ENCODE results near the gene VIL1. TPM values are rescaled to one million over a fixed set of nuclear protein-coding genes. Genes with fewer than 3 reads are reported as not detected.

The VIL1 gene
- total RNA-seq, 1 donor from 2014 or later, result not detected

DNA sequence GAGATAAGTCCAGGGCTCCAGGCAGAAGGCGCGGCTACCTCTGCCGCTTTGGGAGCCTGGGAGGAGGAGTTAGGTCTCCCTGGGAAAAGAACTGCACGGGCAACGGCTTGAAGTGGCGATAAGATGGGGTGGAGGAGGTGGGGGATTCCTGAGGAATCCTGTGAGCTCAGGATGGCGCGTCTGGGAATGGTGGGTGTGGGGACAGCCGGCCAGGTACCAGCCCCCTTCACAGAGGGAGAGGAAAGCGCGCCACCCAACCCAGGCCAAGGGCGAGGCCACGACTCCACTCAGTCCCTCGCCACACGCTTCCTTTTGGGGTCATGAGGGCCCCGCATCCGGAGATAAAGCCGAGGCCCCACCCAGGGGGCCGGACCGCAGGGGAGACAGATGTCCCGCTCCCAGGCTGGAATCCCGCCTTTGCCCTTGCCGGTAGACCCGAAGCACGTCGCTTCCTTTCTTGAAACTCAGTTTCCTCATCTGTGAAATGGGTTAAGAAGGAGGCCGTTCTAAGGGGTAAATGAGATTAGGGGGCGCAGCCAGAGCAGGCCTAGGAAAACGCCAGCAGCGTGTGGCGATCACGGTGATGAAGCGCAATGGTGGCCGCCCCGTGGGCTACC, 21.0 kb upstream of the VIL1 start:
- Mint-ChIP-seq H3K4me1 (ENCODE audit: unreplicated experiment) (peaks cover 32% of the 10 kb centered on the region), H3K36me3 (ENCODE audit: unreplicated experiment) (peaks cover 2% of the 10 kb centered on the region), H3K27ac (ENCODE audit: unreplicated experiment) (peak overlapping the region; percentile 99), H3K27me3 (ENCODE audit: unreplicated experiment) (no peaks in the 10 kb centered on the region), H3K4me3 (ENCODE audit: unreplicated experiment) (peak overlapping the region; percentile 88), H3K9me3 (ENCODE audit: unreplicated experiment) (no peaks in the 10 kb centered on the region)
- DNase-seq (ENCODE audit: extremely low spot score, unreplicated experiment), result no peak
- TF ChIP-seq, protein P1, sequence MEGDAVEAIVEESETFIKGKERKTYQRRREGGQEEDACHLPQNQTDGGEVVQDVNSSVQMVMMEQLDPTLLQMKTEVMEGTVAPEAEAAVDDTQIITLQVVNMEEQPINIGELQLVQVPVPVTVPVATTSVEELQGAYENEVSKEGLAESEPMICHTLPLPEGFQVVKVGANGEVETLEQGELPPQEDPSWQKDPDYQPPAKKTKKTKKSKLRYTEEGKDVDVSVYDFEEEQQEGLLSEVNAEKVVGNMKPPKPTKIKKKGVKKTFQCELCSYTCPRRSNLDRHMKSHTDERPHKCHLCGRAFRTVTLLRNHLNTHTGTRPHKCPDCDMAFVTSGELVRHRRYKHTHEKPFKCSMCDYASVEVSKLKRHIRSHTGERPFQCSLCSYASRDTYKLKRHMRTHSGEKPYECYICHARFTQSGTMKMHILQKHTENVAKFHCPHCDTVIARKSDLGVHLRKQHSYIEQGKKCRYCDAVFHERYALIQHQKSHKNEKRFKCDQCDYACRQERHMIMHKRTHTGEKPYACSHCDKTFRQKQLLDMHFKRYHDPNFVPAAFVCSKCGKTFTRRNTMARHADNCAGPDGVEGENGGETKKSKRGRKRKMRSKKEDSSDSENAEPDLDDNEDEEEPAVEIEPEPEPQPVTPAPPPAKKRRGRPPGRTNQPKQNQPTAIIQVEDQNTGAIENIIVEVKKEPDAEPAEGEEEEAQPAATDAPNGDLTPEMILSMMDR (IDR thresholded peaks at IDR 0.05), result no peak

DNA sequence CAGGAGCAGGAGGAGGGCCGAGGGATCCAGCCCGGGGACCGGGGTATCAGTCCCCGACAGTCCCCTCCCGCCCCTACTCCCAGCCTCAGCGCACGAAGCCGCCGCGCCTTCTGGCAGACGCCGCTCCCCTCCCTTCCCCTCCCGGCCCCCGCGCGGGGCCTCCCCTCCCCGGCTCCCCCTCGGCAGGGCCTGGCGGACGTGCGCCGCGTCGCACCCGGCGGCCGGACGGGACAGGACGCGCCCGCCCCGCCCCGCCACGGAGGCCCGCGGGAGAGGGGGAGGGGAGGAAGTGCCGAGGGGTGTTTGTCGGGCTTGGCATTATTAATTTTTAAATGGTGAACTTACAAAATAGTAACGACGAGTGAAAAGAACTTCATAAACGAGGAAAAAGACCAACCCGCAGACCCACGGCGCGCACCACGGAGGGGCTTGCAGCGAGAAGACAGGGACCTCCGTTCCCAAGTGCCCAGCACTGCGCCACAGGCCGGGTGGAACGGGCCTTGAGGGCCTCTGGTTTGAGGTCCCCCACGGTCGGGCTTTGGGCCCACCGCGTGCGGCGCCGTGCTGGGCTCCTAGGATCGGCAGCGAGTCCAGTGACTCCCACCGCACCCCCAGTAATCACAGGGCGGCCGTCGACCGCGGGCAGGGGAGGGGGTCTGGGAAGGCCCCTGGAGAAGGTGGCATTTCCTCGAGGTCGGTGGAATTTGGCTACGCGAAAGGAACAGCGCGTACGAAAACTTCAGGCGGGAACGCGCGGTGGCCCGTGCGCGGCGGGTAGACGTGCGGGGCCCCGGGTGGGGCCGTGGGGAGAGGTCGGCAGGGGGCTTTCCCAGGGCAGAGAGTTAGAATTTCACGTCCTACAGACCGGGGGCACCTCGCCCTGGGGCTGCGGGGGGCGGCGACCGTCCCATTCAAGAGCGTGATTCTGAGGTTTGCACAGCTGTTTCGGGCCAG, 20.2 kb upstream of the VIL1 start:
- peak overlapping the region; percentile 99 for H3K27ac Mint-ChIP-seq (ENCODE audit: unreplicated experiment)
- H3K36me3 Mint-ChIP-seq (ENCODE audit: unreplicated experiment), result peaks cover 9% of the 10 kb centered on the region
- DNase-seq (ENCODE audit: extremely low spot score, unreplicated experiment), result no peak
- no peaks in the 10 kb centered on the region for H3K27me3 Mint-ChIP-seq (ENCODE audit: unreplicated experiment)
- H3K9me3 Mint-ChIP-seq (ENCODE audit: unreplicated experiment), result no peaks in the 10 kb centered on the region
- TF ChIP-seq, protein P1 (IDR thresholded peaks at IDR 0.05), result no peak
- peak overlapping the region; percentile 88 for H3K4me3 Mint-ChIP-seq (ENCODE audit: unreplicated experiment)
- H3K4me1 Mint-ChIP-seq (ENCODE audit: unreplicated experiment), result peaks cover 32% of the 10 kb centered on the region

DNA sequence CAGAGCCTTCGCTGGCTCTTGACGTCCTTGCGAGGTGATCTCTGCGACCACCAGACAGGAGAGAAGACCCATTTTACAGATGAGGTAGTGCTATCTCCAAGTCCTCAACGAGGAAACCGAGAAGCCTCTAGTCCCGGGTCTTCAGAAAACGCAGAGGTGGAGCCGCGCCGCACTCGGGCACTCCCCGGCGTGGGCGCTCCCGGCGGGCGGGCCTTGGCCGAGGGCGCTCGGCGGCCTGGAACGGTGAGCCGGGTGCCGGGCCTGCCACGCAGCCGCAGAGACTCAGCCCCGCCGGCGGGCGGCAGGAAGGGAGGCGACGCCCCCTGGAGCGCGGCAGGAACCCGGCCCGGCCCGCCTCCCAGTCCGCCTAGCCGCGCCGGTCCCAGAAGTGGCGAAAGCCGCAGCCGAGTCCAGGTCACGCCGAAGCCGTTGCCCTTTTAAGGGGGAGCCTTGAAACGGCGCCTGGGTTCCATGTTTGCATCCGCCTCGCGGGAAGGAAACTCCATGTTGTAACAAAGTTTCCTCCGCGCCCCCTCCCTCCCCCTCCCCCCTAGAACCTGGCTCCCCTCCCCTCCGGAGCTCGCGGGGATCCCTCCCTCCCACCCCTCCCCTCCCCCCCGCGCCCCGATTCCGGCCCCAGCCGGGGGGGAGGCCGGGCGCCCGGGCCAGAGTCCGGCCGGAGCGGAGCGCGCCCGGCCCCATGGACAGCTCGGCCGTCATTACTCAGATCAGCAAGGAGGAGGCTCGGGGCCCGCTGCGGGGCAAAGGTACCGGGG, 19.3 kb upstream of the VIL1 start, which contains the start of gene CTDSP1:
TSS of gene CTDSP1 (plus strand) at position 478 of the 776 bp plus-strand sequence. CDS start at position 701, 223 bp downstream.
- peaks cover 14% of the 10 kb centered on the region for H3K36me3 Mint-ChIP-seq (ENCODE audit: unreplicated experiment)
- H3K9me3 Mint-ChIP-seq (ENCODE audit: unreplicated experiment), result no peaks in the 10 kb centered on the region
- TF ChIP-seq, protein P1 (IDR thresholded peaks at IDR 0.05), result peak; percentile 17
- H3K4me3 Mint-ChIP-seq (ENCODE audit: unreplicated experiment), result peak within 1 kb of the TSS; percentile 94
- peaks cover 36% of the 10 kb centered on the region for H3K4me1 Mint-ChIP-seq (ENCODE audit: unreplicated experiment)
- peak; percentile 98 for DNase-seq (ENCODE audit: extremely low spot score, unreplicated experiment)
- no peaks in the 10 kb centered on the region for H3K27me3 Mint-ChIP-seq (ENCODE audit: unreplicated experiment)
- H3K27ac Mint-ChIP-seq (ENCODE audit: unreplicated experiment), result peak within 1 kb of the TSS; percentile 89

DNA sequence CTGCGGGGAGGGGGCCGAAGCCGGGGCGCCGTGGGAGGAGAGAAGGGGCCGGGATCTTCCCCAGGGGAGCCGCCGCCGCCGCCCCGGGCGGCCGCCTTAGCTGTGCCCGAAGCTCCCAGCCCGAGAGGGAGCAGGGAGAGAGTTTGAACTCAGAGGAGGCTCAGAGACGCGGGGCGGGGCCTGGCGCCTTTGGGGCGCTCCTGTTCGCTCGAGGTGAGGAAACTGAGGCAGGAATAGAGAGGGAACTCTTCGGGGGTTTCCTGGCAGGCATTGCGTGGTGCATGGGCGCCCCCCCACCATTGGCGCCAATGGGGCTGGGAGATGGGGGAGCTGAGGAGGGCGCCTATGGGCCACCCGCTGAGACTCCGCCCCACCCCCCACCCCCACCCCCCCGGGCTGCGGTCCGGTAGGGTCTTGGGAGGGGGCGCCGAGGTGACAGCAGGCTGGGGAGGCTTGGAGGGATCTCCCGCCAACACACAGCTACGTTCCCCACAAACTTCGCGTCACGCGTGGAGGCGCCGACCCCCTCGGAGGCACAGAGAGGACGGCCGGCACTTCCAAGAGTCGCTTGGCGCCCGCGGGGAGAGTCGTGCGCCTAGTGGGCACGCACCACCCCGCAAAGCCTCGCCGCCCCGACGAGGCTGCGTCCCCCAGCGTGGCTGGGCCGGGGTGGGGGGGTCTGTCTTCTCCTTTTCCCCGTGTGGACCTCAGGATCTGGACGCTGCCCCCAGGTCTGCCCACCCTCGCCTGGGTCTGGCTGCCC, 18.6 kb upstream of the VIL1 start:
- Mint-ChIP-seq H3K27me3 (ENCODE audit: unreplicated experiment) (no peaks in the 10 kb centered on the region), H3K4me1 (ENCODE audit: unreplicated experiment) (peaks cover 42% of the 10 kb centered on the region), H3K4me3 (ENCODE audit: unreplicated experiment) (peak overlapping the region; percentile 94), H3K36me3 (ENCODE audit: unreplicated experiment) (peaks cover 14% of the 10 kb centered on the region), H3K27ac (ENCODE audit: unreplicated experiment) (peak overlapping the region; percentile 89), H3K9me3 (ENCODE audit: unreplicated experiment) (no peaks in the 10 kb centered on the region)
- TF ChIP-seq, protein P1 (IDR thresholded peaks at IDR 0.05), result no peak
- DNase-seq (ENCODE audit: extremely low spot score, unreplicated experiment), result no peak
